GM18499 (cell line): ENCODE results near the gene ENTPD2.
"Not testable (repeated sequence)": the region's sequence is repeated elsewhere in the genome, so short reads cannot be mapped to it uniquely, and the experiment has no call there.

Experiments
- ATAC-seq: cut with Tn5 transposase; IDR thresholded peaks from one replicate; pipeline ENCODE4 v1.9.1; 2021; ENCODE audit warnings: moderate number of reproducible peaks; ENCODE audit not compliant: insufficient read depth, unreplicated experiment

ENTPD2 gene

DNA sequence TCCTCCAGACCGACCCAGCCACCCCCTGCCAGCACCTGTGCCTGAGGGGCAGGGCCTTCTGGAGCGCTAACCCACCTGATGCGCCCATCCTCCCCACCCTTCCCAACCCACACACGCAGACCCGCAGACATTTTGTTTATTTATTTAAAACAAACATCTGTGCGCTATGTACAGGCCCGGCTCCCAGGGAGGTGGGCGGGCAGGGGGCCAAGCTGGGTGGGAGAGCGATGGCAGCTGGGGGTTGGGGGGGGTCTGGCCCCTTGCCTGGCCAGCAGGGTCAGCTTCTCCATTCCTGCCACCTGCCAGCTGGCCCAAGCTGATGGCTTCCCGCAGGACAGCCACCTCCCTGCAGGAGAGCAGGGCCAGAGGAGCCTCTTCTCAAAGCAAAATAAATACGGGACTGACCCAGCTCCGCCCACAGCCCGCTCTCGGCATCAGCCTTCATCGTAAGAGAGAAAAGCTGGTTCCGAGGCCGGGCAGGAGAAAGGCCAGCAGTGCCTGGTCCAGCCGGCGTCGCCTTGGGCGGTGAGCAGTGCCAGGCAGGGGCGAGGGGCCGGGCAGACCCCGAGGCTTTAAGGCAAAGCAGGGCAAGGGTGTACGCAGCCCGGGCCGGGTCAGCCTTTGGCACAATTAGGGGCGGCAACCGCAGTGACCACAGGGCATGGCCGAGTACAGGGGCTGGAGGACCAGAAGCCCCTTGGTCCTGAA is 46.6 kb downstream of the ENTPD2 start:
- ATAC-seq: no peak

GRCh38 chr9:137006116-137007003 is 47.5 kb downstream of the ENTPD2 start:
- no peak for ATAC-seq

GRCh38 chr9:137004285-137004684 is 49.6 kb downstream of the ENTPD2 start:
- not testable (repeated sequence) for ATAC-seq

DNA sequence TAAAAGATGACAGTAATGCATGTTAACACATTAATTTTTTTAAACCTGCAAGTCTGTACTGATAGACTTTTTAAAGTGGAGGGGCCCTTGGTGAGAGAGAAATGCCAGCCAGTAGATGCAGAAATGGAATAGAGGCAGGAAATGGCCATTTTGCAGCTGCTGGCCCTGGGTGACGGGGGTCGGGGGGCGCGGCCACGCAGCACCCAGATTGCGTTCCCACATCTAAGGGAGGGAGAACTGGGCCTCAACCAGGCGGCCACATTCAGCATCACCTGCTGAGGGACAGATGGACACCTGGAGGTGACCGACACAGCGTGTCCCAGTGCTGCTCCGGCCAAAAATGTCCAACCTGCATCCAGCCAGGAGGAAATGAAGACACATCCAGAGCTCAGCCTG is 51.2 kb downstream of the ENTPD2 start:
- no peak for ATAC-seq

- no peak for ATAC-seq
Measured at GRCh38 chr9:137001857-137002645, 51.8 kb downstream of the ENTPD2 start.

- peak; percentile 63 for ATAC-seq
Measured at GRCh38 chr9:137000177-137000930, 53.5 kb downstream of the ENTPD2 start.
